NK-92 treated with Interleukin-12 subunit alpha and Interleukin-12 subunit beta, amount 100 ng/mL, for 24 hours (cell line): ENCODE data around the gene NEK4.

Experiments used
- DNase-seq: peaks from one replicate; lab custom pipeline; 2025; lab: John Stamatoyannopoulos, UW

NEK4 gene

DNA sequence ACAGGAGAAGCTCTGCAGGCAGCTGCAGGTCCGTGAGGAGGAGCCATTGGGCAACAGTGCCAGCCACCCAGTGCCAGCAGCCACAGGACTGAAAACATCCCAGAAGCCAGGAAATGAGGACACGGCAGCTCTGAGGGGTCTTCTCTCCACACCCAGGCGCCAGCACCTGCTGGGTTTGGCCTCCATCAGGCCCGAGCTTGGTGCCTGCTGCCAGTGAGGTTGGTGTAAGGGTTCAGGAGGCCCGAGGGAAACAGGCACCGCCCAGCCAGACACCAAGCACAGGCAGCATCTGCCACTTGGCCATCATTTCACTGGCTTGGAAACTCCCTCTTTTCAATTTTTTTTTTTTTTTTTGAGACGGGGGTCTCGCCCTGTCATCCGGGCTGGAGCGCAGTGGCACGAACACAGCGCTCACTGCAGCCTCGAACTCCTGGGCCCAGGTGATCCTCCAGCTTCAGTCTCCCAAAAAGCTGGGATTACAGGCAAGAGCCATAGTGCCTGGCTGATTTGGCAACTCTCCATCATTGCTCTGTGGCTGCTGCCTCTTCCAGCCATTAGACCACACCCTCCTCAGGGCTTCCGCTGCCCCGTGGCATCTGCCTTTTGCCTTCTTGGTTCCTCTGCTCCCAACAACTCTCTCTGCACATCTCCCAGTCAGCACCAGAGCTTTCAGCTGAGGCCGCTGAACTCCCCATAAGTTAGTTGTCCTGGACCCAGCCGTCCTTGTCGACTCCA lies 22.4 kb upstream of the NEK4 start:
- DNase-seq = no peak

GRCh38 chr3:52792413-52792812 lies 21.7 kb upstream of the NEK4 start:
- no peak for DNase-seq

DNA sequence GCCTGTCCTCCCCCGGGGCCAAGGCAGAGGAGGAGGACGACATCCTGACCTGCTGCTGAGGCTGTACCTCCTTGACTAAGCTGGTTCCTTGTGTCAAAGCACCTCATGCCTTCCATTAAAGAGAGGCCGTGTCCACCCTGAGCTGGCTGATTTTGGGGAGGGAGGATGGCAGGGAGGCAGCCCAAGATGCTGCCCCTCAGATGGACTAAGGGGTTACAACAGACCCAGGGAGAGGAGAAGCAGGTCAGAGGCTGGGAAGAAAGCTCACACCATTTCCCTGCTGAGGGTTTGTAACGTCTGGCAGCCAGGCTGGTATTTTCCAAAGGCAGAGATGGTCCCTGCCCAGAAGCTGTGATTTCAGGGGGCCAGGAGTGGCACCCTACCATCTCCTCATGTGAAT lies 21.2 kb upstream of the NEK4 start:
- DNase-seq = no peak

DNA sequence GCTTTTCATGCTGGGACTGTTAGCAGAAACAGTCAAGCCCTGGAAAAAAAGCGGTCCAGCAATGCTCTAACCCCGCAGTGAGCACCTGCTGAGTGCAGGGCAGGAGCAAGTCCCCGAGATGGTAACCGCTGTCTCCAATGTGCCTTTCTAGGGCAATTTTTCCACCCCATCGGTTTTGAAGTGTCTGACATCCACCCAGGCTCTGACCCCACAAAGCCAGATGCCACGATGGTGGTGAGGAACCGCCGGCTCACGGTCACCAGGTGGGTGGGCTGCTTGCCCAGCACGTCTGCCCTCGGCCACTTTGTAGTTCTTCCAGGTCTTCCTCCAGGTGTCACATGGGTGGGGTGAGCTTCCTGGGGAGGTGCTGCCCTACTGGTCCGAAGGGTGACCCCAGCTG lies 20.6 kb upstream of the NEK4 start:
- no peak for DNase-seq

DNA sequence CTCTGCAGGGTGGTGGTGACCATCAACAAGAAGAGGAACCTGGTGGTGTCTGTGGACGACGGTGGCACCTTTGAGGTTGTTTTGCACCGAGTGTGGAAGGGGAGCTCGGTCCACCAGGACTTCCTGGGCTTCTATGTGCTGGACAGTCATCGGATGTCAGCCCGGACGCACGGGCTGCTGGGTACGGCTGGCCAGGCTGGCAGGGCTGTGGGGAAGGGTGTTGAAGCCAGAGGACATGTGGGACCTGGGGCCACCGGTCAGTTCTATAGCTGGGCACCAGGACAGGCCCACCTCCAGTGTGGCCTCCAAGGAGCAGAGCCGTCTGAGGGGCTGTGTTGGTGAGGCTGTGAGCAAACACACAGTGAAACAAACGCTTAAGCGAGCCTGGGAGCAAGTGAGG lies 20.0 kb upstream of the NEK4 start:
- DNase-seq = no peak

DNA sequence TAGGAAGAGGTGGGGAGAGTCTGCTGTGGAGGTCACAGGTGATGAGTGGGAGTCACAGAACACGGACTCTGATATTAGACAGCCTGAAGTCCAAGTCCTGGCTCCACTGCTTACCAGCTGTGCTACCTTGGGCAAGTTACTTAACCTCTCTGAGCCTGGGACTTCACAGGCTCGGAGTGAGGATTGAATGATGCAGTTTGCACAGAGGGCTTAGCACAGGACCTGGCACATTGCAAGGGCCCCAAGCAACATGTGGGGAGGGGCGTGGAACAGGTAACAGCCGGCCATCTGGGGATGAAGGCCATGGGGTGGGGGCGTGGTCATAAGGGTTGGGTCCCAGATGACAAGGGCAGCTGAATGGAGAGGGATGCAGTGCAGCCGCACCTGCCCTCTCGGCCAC lies 19.6 kb upstream of the NEK4 start:
- DNase-seq = no peak

DNA sequence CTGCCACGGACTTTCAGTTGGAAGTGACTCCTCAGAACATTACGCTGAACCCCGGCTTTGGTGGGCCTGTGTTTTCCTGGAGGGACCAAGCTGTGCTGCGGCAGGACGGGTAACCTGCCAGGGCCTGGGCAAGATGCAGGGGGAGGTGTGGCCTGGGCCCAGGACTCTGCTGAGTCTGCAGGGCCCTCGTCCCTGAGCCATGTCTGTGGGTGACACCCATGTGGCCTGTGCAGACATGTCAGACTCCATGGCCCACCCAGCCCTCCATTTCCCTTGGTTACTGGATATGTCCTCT lies 19.0 kb upstream of the NEK4 start:
- DNase-seq = no peak

DNA sequence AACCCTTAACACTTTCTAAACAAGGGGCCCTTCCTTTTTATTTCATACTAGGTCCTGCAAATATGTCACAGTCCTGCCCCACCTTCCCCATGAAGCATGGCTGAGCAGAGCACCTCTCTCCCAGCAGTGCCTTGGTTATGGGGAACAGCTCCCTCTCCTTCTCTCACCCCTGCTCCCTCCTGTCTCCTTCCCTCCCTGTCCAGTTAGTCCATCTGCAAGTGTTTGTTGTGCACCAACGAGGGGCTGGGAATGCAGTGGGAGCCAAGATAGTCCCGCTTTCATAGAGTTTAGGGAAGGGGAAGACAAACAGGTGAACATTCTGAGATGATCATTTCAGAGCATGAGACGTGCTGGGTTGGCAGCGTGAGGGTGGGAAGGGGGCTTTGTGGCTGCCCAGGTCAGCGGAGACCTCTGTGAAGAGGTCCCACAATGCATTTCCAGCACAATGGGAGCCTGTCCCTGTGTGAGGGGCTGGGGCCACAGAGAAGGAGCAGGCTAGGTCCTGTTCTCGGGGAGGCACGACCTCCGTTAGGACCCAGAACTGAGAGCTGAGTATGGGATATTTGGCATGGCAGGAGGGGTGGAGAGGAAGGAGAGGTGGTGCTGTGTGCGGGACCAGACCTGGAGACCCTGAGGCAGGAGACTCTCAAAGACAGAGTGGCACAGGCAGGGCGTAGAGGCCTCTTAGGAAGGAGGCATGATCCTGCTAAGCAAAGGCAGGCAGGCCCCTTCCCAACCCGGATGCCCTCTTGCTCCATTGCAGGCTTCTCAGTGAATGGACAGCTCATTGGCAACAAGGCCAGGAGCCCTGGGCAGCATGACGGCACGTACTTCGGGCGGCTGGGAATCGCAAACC lies 18.4 kb upstream of the NEK4 start:
- no peak for DNase-seq

DNA sequence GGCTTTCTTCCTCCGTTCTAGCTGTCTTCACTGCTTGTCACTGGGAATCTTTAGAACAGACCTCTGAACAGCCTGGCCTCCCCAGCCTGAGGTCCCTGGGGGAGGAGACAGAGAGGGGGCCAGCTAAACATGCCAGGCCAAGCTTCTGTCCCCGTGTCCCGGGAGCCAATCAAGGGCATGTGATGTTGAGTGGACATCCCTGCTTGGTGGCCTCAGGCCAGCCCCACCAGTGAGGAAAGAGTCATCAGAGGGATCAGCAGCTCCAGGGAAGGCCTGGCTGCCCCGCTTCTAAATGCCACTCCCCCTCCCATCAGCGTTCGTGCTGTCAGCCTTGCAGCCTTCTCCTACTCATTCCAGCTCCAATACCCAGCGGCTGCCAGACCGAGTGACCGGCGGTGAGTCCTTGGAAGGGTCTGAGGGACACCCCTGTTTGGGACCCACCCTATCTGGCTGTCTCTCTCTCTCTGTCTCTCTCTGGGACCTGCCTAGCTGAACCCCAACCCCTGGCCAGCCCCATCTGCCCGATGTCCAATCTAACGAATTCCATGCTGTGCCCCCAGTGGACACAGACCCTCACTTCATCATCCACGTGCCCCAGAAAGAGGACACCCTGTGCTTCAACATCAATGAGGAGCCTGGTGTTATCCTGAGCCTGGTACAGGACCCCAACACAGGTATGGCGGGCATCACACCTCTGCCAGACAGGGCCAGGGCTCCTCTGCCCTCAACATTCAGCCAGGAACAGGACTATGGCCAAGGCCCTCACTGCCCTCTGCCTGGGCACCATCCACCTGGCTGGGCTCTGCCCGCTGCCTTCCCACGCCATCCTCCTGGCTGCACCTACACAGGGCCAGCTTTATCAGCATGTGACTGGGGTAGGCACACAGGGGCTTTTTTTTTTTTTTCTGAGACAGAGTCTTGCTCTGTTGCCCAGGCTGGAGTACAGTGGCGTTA lies 17.2 kb upstream of the NEK4 start:
- no peak for DNase-seq

DNA sequence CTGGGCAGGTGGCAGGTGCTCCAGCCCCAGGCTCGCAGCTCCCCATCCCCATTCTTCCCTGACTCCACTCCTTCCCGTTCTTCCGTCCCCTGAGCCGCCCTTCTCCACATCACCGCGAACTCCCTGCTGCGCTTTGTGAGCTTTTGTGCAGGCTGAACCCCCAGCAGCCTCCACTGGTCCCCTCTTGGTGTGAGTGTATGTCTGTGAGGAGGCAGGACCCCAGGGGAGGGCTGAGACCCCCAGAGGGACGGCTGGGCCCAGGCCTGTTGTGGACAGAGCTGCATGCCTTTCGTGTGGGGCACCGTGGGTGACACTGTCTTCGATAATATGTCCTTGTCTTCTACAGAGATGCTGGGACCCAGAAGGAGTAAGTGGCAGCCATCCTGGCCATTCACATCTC lies 16.5 kb upstream of the NEK4 start:
- no peak for DNase-seq

DNA sequence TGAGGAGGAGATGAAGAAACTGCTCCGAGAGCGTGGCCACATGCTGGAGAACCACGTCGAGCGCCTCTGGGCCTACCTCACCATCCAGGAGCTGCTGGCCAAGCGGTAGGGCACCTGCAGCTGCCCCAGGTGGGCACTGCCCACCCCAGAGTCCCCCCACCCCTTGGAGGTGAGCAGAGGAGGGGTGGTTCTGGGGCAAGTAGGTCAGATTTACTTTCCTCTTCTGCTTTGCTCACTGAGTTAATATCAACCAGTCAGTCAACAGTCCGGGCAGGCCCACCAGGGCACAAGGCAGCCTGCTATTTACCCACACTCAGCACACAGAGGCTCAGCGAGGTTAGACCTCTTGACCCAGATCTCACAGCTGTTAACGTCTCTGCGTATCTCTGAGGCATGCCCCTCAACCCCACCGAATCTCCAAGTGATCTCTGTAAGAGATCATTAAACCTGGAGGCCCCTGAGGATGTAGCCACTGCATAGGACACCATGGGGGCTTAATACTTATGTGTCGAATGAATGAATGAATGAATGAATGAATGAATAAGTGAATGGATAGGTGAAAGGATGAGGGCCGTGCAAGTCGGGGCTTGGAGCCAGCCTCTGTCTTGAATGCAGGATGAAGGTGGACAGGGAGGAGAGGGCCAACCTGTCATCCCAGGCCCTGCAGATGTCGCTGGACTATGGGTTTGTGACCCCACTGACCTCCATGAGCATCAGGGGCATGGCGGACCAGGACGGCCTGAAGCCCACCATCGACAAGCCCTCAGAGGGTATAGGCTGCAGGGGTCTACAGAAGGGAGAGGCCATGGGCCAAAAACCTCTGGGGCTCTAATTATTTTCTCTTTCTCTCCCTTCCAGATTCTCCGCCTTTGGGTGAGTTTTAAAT lies 15.8 kb upstream of the NEK4 start:
- DNase-seq = no peak

GRCh38 chr3:52784931-52785590 lies 14.3 kb upstream of the NEK4 start:
- no peak for DNase-seq

DNA sequence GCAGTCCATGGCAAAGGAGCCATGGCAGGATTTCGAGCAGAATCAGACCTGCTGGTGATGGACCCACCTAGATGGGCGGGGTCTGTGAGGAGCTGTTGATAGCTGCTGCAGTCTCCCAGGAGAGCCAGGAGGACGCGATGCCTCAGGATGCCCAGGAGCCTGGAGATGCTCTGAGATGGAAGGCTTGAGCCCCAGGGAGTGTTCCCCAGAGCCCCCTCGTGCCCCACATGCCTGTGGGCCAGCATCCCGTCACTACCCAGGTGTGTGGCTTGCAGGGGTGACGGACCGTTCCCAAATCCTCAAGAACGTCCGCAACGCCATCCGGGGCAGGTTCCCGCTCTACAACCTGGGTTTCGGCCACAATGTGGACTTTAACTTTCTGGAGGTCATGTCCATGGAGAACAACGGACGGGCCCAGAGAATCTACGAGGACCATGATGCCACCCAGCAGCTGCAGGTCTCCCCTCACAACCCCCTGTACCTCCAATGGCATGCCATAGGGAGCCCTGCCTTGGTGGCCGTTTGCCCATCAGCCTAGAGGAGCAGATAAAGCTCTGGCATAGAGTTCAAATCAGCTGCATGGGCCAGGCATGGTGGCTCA lies 13.4 kb upstream of the NEK4 start:
- no peak for DNase-seq

- DNase-seq = no peak
Observed at GRCh38 chr3:52783211-52783555, 12.4 kb upstream of the NEK4 start.

DNA sequence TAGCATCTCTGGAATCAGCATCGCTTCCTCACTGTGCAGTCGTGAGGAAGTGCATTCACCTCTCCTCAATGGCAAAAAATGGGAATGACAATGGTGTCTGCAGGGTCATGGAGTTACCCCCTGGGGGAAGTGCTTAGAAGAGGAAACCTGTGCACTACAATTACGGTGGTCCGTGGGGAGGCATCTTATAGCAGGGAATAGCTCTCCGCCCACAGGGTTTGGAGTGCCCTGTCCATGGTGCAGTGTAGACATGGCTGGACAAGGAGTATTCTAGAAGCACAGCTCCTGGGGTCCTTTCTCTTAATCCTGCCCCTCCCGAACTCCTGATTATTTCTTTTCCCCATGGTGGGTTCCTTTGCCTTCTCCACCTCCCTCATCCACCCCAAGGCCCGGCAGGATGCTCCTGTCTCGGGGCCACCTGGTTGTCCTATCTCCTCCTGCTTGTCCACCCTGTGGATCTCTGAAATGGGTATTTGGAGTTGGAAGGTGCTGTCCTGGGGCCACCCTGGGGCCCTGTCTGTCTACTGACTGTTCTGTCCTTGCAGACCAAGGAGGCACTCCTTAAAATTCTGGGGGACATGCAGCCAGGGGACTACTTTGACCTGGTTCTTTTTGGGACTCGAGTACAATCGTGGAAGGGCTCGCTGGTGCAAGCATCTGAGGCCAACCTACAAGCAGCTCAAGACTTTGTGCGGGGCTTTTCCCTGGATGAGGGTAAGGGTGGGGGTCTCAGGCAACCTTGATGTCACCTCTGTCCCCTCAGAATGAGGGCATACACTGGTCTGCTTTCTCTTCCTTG lies 11.9 kb upstream of the NEK4 start:
- no peak for DNase-seq

DNA sequence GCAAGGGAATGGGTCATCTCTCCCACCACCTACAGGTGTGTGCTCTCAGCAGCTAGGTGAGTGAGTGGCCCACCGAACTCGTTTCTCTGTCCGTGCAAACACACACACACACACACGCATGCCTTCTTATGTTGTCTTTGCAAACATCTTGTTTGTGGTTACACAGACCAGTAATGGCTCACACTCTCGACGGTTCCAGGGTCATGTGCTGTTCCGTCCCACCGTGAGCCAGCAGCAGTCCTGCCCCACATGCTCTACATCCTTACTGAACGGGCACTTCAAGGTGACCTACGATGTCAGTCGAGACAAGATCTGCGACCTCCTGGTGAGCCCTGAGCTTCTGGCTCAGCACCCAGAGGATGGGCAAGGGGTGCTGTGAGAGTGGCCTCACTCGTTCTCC lies 11.0 kb upstream of the NEK4 start:
- no peak for DNase-seq

GRCh38 chr3:52779837-52780585 lies 9.3 kb upstream of the NEK4 start:
- no peak for DNase-seq

GRCh38 chr3:52779011-52779836 lies 8.5 kb upstream of the NEK4 start:
- DNase-seq = no peak
